Tibial nerve (tissue), 3 donors: ENCODE results near the gene DDAH1.

Source experiments
- POLR2A ChIP-seq, 2 donors: fragments of 450-650 bp; IDR thresholded peaks; one replicate each; pipeline ENCODE4 v1.6.1; 2017; ENCODE audit warnings: antibody characterized with exemption in 2 of 2, mild to moderate bottlenecking in 2 of 2, moderate library complexity in 2 of 2
- TF ChIP-seq, protein P1 (sequence below), 5 experiments: fragments of 200-600 bp in 3 of 5; fragments of 450-650 bp in 2 of 5; sonication (generic) in 3 of 5; IDR thresholded peaks; one replicate each; pipeline ENCODE4 v1.5.1; 2016 to 2019; ENCODE audit warnings: antibody characterized with exemption in 5 of 5, mild to moderate bottlenecking in 3 of 5, moderate library complexity in 2 of 5

DNA sequence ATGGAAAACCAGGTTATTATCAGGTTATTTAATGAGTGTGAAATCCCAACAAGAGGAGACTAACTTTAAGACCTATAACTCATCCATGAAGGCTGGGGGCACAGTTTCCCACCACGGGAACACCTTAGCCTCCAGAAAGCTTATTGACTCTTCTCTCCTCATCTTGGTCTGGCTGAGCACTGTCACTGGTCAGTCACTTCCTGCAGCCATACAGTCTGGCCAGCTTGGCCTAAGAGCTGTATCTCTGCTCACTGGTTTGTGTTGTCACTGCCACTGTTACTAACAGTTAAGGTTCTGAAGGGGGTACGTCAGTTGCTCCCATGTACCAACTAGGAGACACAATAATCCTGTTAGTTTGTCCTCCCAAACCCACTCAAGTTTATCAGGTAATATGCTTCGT, 16.7 kb upstream of the DDAH1 start:
- TF ChIP-seq, protein P1, sequence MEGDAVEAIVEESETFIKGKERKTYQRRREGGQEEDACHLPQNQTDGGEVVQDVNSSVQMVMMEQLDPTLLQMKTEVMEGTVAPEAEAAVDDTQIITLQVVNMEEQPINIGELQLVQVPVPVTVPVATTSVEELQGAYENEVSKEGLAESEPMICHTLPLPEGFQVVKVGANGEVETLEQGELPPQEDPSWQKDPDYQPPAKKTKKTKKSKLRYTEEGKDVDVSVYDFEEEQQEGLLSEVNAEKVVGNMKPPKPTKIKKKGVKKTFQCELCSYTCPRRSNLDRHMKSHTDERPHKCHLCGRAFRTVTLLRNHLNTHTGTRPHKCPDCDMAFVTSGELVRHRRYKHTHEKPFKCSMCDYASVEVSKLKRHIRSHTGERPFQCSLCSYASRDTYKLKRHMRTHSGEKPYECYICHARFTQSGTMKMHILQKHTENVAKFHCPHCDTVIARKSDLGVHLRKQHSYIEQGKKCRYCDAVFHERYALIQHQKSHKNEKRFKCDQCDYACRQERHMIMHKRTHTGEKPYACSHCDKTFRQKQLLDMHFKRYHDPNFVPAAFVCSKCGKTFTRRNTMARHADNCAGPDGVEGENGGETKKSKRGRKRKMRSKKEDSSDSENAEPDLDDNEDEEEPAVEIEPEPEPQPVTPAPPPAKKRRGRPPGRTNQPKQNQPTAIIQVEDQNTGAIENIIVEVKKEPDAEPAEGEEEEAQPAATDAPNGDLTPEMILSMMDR (IDR thresholded peaks at IDR 0.05) = no peak
- no peak for TF ChIP-seq POLR2A (IDR thresholded peaks at IDR 0.05)
